Brain microvascular endothelial cell (primary cell): ENCODE measurements around the gene FGF3.

Experiments used
- DNase-seq: peaks from one replicate; pipeline ENCODE4 v3.0.0-alpha.2; 2020
- H3K27ac ChIP-seq: fragments of 250-450 bp; sonication (Bioruptor Pico); 2 replicates; pipeline ENCODE4 v1.5.1; 2020; ENCODE audit warnings: mild to moderate bottlenecking, moderate library complexity
- H3K27me3 ChIP-seq: fragments of 250-450 bp; sonication (Bioruptor Pico); replicated peaks from 2 replicates; pipeline ENCODE4 v1.5.1; 2020; ENCODE audit warnings: mild to moderate bottlenecking
- H3K36me3 ChIP-seq: fragments of 250-450 bp; sonication (Bioruptor Pico); replicated peaks from 2 replicates; pipeline ENCODE4 v1.5.1; 2020; ENCODE audit warnings: mild to moderate bottlenecking
- H3K4me3 ChIP-seq: 2 replicates; pipeline ENCODE4 v1.5.1; 2011; ENCODE audit warnings: low read depth, mild to moderate bottlenecking, control low read depth, low read length, moderate library complexity
- CTCF ChIP-seq: IDR thresholded peaks from 2 replicates; pipeline ENCODE4 v1.5.1; 2011; ENCODE audit warnings: low read depth, mild to moderate bottlenecking, moderate library complexity, low read length, control low read depth, inconsistent platforms; ENCODE audit errors: missing control alignments
- in situ Hi-C: cut with HindIII; loops from 2 replicates; pipeline ENCODE4 v1.10.0; 2017; ENCODE audit warnings: low sequenced_read_pairs, low pct_ligation_motif_present

Gene FGF3

GRCh38 chr11:69823641-69824265, 4.5 kb upstream of the FGF3 start:
- no peak overlapping the region for H3K27ac ChIP-seq
- TF ChIP-seq CTCF: no peak
- peaks cover 46% of the 10 kb centered on the region for H3K27me3 ChIP-seq
- DNase-seq: no peak
- no peaks in the 10 kb centered on the region for H3K36me3 ChIP-seq
- no peak overlapping the region for H3K4me3 ChIP-seq
- in situ Hi-C loops: no loop called here

GRCh38 chr11:69822676-69823494, 3.7 kb upstream of the FGF3 start:
- in situ Hi-C loops: no loop called here
- TF ChIP-seq CTCF: no peak
- Histone ChIP-seq H3K36me3 (no peaks in the 10 kb centered on the region), H3K27me3 (peaks cover 55% of the 10 kb centered on the region), H3K27ac (no peak overlapping the region), H3K4me3 (no peak overlapping the region)
- no peak for DNase-seq

- Histone ChIP-seq H3K36me3 (no peaks in the 10 kb centered on the region), H3K27me3 (peaks cover 68% of the 10 kb centered on the region), H3K4me3 (no peak overlapping the region), H3K27ac (no peak overlapping the region)
- in situ Hi-C loops: no loop called here
- DNase-seq: no peak
- no peak for TF ChIP-seq CTCF
Observed at GRCh38 chr11:69821511-69822040, 2.4 kb upstream of the FGF3 start.

GRCh38 chr11:69820441-69820840, 1.2 kb upstream of the FGF3 start:
- no peak for DNase-seq
- Histone ChIP-seq H3K27ac (no peak overlapping the region), H3K36me3 (no peaks in the 10 kb centered on the region), H3K27me3 (peaks cover 79% of the 10 kb centered on the region), H3K4me3 (no peak overlapping the region)
- in situ Hi-C loops: no loop called here
- TF ChIP-seq CTCF: no peak

- DNase-seq: no peak
- Histone ChIP-seq H3K36me3 (no peaks in the 10 kb centered on the region), H3K27ac (no peak overlapping the region), H3K4me3 (no peak overlapping the region), H3K27me3 (peaks cover 81% of the 10 kb centered on the region)
- in situ Hi-C loops: no loop called here
- no peak for TF ChIP-seq CTCF
Observed at GRCh38 chr11:69819541-69820070, 390 bp upstream of the FGF3 start.
